H1 (cell line): ENCODE measurements around the gene FAM181A.

ENCODE experiments used
- EZH2 ChIP-seq: fragments of 200-600 bp; sonication (generic); IDR thresholded peaks from 2 replicates; pipeline ENCODE4 v1.7.1; 2012; ENCODE audit warnings: low read depth, mild to moderate bottlenecking, moderate library complexity, low read length, inconsistent platforms; ENCODE audit not compliant: severe bottlenecking
- RBBP5 ChIP-seq: IDR thresholded peaks from 2 replicates; pipeline ENCODE4 v1.7.1; 2012; ENCODE audit warnings: low read depth, mild to moderate bottlenecking, inconsistent platforms, low read length, moderate library complexity, borderline replicate concordance
- SUZ12 ChIP-seq: fragments of 200-600 bp; sonication (generic); IDR thresholded peaks from 2 replicates; pipeline ENCODE4 v1.6.1; 2012; ENCODE audit warnings: mild to moderate bottlenecking, inconsistent platforms, low read length, moderate library complexity, mixed read lengths
- TF ChIP-seq, protein P1 (sequence below), 3 experiments: IDR thresholded peaks; 1 replicate in 2 of 3; 2 replicates in 1 of 3; pipeline versions ENCODE4 v1.5.1 to v1.6.1; 2011; ENCODE audit warnings: low read length in 3 of 3, mild to moderate bottlenecking in 3 of 3, inconsistent platforms in 2 of 3, low read depth in 1 of 3, moderate library complexity in 1 of 3; ENCODE audit not compliant: insufficient read depth in 1 of 3; ENCODE audit errors: control extremely low read depth in 1 of 3

DNA sequence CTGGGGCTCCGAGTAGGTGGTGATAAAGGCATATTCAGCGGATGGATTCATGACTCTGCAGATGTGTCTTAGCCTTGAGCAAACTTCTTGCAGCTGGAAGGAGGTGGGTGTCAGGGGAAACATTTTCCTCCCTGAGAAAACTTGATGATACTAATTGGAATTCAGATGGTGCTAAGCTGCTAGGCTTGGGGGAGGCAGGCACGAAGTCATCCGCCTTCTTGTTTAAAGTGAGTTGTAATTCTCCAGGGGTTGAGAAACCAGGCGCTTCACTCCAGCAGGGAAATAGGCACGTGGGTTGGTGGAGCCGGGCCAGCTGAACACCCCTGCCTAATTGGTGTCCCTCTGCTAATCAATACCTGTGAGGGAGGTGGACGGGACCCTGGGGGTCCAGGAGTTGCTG, 48.9 kb upstream of the FAM181A start:
- TF ChIP-seq SUZ12, result no peak
- TF ChIP-seq, protein P1, sequence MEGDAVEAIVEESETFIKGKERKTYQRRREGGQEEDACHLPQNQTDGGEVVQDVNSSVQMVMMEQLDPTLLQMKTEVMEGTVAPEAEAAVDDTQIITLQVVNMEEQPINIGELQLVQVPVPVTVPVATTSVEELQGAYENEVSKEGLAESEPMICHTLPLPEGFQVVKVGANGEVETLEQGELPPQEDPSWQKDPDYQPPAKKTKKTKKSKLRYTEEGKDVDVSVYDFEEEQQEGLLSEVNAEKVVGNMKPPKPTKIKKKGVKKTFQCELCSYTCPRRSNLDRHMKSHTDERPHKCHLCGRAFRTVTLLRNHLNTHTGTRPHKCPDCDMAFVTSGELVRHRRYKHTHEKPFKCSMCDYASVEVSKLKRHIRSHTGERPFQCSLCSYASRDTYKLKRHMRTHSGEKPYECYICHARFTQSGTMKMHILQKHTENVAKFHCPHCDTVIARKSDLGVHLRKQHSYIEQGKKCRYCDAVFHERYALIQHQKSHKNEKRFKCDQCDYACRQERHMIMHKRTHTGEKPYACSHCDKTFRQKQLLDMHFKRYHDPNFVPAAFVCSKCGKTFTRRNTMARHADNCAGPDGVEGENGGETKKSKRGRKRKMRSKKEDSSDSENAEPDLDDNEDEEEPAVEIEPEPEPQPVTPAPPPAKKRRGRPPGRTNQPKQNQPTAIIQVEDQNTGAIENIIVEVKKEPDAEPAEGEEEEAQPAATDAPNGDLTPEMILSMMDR (IDR thresholded peaks at IDR 0.05; ENCODE audit: control extremely low read depth in 1 of 3, insufficient read depth in 1 of 3, low read depth in 1 of 3, low read length in 3 of 3), result no peak
- no peak for TF ChIP-seq EZH2
- no peak for TF ChIP-seq RBBP5
